GM12874 (cell line): ENCODE measurements around the gene CHCHD2.

Experiments used
- TF ChIP-seq, protein P1 (sequence below): IDR thresholded peaks from 2 replicates; pipeline ENCODE4 v1.5.1; 2011; ENCODE audit warnings: low read depth, mild to moderate bottlenecking, control low read depth, low read length, moderate library complexity; ENCODE audit not compliant: insufficient read depth

Gene CHCHD2, protein sequence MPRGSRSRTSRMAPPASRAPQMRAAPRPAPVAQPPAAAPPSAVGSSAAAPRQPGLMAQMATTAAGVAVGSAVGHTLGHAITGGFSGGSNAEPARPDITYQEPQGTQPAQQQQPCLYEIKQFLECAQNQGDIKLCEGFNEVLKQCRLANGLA

DNA sequence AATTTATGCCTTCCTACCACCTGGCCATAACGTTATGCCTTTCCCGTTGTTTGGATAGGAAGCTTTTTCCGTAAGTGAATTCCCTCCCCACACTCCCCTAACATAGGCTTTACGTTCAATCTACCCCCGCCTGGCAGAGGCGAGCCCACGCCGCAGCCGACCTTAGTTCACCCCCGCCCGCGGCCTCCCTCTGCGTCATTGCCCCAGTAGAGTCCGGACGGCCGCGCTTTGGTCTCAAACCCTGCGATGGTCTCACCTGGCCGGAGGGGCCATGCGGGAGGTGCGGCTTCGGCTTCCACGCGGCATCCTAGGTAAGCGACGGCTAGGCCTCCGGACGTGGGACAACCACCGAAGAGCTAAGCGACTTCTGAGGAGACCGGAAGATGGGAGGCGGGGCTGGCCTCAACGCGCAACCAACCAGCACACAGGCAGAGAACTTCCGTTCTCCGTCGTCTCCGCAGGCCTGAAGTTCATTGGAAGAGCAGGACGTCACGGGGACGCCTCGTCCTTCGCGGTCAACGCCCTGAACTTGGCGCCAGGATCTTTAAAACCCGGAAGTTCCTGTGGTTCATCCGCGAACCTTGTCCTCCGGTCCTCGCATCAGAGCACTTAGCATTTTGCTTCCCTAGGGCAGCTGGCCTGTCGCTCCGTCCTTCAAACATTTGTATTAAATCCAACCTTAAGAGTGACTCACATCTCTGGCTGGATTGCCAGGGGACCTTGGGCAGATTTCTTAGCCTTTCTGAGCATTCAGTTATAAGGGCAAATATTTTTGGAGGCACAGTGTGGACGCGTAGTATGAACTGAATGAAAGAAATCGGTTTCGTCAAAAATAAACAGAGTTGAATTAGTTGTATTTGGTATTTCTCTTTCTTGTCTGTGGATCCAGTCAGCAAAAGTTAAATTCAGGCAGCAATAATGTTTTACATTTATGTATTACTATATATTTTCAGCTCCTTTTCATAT is at the start of gene CHCHD2:
Gene CHCHD2, minus strand, starts transcription at position 369 of the 966 bp plus-strand sequence. Its CDS starts 63 bp downstream, at position 306.
- TF ChIP-seq, protein P1, sequence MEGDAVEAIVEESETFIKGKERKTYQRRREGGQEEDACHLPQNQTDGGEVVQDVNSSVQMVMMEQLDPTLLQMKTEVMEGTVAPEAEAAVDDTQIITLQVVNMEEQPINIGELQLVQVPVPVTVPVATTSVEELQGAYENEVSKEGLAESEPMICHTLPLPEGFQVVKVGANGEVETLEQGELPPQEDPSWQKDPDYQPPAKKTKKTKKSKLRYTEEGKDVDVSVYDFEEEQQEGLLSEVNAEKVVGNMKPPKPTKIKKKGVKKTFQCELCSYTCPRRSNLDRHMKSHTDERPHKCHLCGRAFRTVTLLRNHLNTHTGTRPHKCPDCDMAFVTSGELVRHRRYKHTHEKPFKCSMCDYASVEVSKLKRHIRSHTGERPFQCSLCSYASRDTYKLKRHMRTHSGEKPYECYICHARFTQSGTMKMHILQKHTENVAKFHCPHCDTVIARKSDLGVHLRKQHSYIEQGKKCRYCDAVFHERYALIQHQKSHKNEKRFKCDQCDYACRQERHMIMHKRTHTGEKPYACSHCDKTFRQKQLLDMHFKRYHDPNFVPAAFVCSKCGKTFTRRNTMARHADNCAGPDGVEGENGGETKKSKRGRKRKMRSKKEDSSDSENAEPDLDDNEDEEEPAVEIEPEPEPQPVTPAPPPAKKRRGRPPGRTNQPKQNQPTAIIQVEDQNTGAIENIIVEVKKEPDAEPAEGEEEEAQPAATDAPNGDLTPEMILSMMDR, result no peak

DNA sequence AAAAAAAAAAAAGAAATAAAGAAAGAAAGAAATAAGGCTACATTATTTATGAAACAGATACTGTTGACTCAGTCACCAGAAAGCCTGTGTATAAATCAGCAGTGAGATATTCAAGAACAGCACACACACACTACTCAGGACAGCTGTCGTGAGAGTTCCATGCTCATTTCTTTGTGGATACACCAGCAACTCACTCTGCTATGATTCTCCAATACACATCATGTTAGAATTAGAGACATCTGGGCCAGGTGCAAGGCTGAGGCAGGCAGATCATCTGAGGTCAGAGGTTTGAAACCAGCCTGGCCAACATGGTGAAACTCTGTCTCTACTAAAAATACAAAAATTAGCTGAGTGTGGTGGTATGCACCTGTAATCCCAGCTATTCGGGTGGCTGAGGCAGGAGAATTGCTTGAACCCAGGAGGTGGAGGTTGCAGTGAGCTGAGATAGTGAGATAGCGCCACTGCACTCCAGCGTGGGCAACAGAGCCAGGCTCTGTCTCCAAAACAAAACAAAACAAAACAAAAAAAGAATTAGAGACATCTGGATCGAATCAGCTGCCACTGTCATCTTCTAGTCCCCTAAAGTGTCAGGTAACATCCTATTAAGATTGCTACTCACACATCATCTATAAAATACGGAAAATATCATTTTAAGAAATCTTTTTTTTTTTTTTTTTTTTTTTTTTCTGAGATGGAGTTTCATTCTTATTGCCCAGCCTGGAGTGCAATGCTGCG is 21.1 kb upstream of the CHCHD2 start:
- TF ChIP-seq, protein P1, result no peak

DNA sequence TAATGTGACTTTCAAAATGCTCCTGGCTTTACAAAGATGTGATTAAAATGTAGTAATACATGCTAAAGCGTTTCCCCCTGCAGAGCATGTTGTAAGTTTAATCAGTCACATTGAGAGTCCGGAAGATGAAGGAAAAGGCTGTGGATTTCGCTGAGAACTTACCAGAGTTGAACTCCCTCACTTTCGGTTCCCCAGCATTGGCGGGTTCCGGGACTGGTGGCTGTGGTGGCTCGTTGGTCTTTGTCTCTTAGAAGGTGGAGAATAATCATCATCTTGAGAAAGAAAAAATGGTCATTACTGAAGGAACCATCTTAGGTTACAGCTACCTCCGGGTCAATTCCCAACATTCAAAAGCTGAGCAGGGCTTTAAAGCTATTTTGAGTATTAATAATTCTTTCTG is 19.6 kb upstream of the CHCHD2 start:
- TF ChIP-seq, protein P1, result no peak

DNA sequence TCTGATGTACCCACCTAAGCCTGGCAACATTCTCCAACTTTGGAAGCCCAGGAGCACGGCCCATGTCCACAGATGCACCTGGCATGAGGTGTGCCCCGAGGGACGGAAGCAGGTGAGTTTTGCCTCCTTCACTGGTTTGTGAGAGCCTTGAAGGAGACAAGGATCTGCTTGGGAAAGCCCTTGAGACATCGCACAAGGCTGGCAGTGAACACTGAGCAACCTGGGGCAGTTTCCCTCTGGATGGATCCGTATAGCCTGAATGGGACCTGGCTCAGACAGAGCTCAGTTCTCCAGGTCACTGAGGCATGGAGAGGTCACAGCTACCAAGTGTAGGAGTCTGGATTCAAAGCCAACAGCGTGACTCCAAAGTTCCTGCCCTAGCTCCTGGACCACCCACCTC is 18.7 kb upstream of the CHCHD2 start:
- TF ChIP-seq, protein P1, result no peak

DNA sequence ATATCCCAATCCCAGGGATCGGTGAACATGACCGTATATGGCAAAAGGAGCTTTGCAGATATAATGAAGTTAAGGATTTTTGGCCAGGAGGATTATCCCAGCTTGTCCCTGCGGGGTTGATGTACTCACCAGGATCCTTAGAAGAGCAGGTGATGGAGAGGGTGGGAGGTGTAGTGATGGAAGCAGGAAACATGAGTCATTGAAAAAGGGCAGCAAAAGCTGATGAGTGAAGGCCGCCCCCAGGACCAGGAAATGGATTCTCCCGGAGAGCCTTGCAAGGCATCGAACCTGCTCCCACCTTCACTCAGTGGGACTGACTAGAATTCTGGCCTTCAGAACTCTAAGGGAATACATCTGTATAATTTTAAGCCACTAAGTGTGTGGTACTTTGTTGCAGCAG is 15.2 kb upstream of the CHCHD2 start:
- TF ChIP-seq, protein P1, result no peak

DNA sequence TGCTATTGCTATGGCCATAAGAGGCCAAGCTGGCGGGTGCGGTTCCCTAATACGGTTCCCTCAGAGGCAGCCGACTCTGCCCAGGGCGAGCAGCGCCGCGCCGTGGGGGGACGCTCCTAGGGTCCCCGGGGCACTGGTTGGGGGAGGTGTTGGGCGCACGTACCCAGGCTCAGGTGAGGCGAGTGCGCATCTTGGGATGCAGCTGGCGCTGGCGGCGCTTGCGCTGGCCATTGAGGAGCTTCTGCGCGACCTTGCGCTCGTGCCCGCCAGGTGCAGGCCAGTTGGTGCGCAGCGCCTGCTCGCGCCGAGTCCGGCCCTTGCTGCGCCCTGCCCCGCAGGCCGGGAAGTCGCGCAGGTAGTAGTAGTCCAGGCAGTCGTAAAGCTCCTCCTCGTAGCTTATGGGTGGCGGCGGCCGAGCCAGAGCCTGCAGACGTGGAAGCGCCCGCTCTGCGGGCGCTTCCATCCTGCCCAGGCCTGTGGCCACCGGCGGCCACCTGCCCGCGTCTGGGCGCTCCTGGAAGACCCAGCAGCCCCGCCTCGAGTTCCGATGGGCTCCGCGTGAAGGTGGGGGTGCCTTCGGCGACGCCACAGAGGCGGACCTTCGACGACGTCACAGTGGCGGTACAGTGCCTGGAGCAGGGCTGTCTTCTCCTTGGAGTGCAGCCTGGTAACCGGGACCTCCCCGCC is 9.7 kb upstream of the CHCHD2 start, which contains the start of gene NUPR2:
Gene NUPR2, minus strand, starts transcription at position 566 of the 687 bp plus-strand sequence. Its CDS starts 103 bp downstream, at position 463.
- TF ChIP-seq, protein P1, result no peak
